ENCODE results near the gene SLC52A3.

- TF ChIP-seq CTCF (IDR thresholded peaks at IDR 0.05) = no peak
- TF ChIP-seq JUN (IDR thresholded peaks at IDR 0.05) = no peak
Observed at GRCh38 chr20:761418-762381, 6.6 kb downstream of the SLC52A3 start.
